HG03378 (cell line): ENCODE data around the gene FCSK.
"Not testable (repeated sequence)": the region's sequence is repeated elsewhere in the genome, so short reads cannot be mapped to it uniquely, and the experiment has no call there.

ENCODE experiments used
- ATAC-seq: cut with Tn5 transposase; IDR thresholded peaks from one replicate; pipeline ENCODE4 v1.9.1; 2021; ENCODE audit warnings: mild to moderate bottlenecking, moderate library complexity; ENCODE audit not compliant: unreplicated experiment

The FCSK gene

GRCh38 chr16:70454222-70455034 lies at the start of gene FCSK:
Gene FCSK, plus strand, starts transcription at chr16:70454595. Its CDS starts 8,596 bp downstream, at chr16:70463191.
- ATAC-seq = peak; percentile 82

- ATAC-seq = not testable (repeated sequence)
Observed at GRCh38 chr16:70406104-70406503, 48.3 kb upstream of the FCSK start.

DNA sequence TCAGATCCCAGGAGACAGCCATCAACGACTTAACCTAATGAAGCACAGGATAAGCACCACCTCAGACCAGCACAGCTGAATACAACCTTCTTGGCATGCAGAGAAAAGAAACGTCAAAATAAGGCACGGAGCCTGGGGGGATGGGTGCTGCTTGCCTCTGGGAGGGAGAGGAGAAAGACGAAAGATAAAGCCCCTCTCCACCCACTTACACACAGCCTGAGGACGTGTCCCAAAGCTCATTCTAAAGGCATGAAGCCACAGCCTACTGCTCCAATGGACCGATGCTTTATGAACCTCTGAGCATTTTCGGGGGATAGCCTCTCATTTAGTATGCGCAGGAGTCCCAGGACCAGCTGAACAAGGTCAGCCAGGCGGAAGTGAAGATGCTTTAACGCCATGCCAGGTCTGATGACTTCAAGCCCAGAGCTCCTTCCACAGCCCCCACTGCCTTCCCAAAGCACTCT lies 46.6 kb upstream of the FCSK start:
- ATAC-seq = no peak

- no peak for ATAC-seq
Observed at GRCh38 chr16:70410734-70411133, 43.7 kb upstream of the FCSK start.

DNA sequence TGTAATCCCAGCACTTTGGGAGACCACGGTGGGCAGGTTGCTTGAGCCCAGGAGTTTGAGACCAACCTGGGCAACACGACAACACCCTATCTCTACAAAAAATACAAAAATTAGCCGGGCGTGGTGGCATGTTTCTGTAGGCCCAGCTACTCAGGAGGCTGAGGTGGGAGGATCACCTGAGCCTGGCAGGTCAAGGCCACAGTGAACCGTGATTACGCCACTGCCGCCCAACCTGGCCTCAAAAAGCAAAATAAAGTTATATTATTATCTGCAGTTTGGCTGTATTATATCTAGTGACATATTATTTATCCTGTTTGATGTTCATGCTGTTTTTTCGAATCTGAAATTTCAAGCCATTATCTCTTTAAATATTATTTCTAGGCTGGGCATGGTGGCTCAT lies 42.0 kb upstream of the FCSK start:
- ATAC-seq = no peak

GRCh38 chr16:70413572-70413971 lies 40.8 kb upstream of the FCSK start:
- ATAC-seq = not testable (repeated sequence)

- peak; percentile 63 for ATAC-seq
Observed at GRCh38 chr16:70416748-70417616, 37.4 kb upstream of the FCSK start.

DNA sequence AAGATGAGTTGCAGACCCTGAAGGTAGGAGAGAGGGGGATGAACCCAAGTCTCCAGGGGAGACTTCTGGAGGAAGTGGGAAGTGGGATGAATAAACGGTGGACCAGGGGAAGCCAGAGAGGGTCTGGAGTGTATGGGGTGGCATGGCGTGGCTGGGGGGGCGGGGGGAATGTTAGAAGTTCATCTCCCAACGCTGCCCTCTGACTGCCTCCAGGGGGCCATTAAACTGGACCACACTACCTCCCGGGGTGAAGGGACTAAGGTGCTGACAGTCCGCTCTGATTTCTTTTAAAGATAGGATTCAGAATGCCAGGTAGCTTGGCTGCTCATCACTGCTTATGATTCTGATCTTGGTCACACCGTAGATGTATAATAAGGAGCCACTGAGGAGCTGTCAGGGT lies 36.7 kb upstream of the FCSK start:
- ATAC-seq = no peak

DNA sequence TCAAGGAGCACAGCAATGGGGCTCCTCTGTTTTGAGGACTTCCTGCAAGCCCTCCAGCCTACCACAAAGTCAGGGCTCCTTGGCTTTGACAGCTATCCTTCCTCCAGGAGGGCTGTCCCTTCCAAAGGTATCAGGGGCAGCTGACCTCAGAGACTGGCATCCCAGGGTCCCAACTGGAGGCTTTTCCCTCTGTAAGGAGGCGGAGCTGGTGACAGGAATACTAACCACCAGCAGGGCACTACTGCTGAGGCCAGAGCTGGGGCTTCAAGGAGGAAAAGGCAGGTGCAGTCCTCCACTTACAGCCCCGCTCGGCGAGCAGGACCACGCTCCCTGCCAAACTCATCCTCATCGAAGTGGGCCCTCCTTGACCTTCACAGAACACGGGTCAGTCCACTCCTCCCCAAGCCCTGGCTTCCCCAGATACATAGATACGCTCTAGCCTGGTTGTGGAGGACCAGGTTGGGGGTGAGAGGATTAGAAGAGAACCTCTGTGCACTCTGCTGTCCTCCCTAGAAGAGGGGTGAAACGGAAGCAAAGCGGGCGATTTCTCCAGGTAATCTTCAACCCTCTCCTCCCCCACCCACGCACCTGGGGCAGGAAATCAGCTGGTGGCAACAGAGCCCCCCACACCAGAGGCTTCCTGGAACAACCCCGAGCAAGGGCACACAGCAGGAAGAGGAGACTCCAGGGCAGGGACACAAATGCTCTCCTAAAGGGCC lies 36.0 kb upstream of the FCSK start:
- ATAC-seq = no peak

DNA sequence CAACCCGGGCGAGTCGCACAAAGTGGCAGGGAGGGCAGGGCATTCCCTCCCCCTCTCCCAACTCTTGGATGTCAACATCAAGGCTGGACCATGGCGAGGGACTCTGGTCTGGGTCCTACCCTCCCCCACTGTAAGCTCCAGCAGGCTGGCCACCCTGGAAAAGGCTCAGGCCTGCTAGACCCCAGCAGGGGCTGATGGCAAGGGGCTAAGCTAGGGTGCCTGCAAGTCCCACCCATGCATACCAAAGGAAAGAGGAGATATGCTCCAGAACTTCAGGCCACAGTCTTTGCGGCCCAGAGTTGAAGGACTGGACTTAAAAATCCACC lies 35.4 kb upstream of the FCSK start:
- no peak for ATAC-seq

GRCh38 chr16:70419384-70420327 lies 34.7 kb upstream of the FCSK start:
- no peak for ATAC-seq

DNA sequence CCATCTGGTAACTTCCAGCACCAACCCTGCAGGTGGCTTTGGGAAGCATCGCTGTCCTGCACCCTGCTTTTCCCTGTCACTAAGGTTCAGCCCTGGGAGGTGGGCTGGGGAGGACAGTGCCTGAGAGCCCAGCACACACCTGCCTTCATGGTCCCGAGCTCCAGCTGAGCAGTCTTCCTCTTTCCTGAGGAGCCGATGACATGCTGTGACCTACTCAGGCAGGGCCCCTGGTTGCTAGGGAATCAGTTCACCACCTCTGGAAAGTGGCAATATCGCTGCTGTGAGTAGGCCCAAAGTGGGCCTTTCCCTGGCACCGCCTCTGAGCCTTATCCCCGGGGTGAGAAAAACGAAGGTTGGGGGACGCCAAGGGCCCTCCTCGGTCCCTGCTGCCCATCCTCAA lies 33.4 kb upstream of the FCSK start:
- ATAC-seq = no peak

DNA sequence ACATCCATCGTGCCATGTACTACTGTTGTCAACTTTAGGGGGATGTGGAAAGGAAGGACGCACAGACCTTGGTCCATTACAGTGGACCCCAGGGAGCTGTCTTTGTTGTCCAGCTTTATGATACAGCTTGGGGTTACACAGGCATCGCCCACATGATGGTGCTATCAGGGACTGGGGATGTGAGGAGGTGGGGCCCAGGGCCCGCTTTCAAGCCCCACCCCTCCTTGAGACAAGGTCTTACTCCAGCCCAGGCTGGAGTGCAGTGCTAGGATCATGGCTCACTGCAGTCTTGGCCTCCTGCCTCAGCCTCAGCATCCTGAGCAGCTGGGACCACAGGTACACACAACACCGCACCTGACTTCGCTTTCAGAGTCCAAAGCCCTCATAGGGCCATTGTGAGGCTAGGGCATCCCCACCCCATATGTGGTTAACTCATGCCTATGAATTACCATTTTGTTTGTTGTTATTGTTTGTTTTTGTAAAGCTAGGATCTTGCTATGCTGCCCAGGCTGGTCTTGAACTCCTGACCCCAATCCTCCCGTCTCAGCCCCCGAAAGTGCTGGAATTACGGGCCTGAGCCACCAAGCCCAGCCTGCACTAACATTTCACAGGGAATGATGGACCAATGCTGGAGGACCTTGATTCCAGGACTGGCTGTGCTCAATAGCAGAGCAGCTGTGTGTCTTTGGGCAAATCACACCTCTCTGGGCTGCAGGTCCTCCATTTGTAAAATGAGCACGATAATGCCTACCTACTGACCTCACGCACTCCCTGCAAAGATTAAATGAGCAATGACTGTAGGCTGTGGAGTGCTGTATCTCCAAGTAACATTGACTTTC lies 32.7 kb upstream of the FCSK start:
- no peak for ATAC-seq

- ATAC-seq = no peak
Observed at GRCh38 chr16:70422543-70422942, 31.9 kb upstream of the FCSK start.

DNA sequence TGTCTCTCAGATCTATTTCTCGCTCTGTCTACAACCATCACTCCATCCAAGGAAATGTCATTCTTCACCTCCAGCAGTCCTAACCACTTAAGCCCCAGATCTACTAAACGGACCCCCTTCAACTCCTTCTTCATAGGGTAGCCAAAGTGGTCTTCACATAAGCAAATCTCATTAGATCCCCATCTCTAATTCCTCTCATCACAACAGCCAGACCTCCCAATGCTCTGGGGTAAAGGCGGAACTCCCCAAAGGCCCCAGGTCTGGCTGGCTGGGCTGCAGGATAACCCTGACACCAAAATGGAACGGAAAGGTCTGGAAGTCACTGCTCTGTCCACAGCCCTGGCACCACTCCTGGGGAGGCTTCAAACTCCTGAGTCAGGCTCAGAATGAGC lies 26.6 kb upstream of the FCSK start:
- no peak for ATAC-seq

GRCh38 chr16:70428178-70428998 lies 26.0 kb upstream of the FCSK start:
- ATAC-seq = peak; percentile 31

GRCh38 chr16:70429888-70430666 lies 24.3 kb upstream of the FCSK start:
- ATAC-seq = no peak
